BE2C (cell line): ENCODE measurements around the gene PRSS22.
A peak's percentile ranks its signal among the peaks of the same experiment; 100 is the strongest.

Experiments used
- DNase-seq: peaks from one replicate; pipeline ENCODE4 v3.0.0-alpha.2; 2020
- H3K27me3 ChIP-seq: fragments of 250-450 bp; sonication (Bioruptor Pico); 2 replicates; pipeline ENCODE4 v1.5.1; 2020; ENCODE audit warnings: mild to moderate bottlenecking
- H3K36me3 ChIP-seq: fragments of 250-450 bp; sonication (Bioruptor Pico); 2 replicates; pipeline ENCODE4 v1.5.1; 2020; ENCODE audit warnings: mild to moderate bottlenecking
- H3K4me1 ChIP-seq: fragments of 250-450 bp; sonication (Bioruptor Pico); 2 replicates; pipeline ENCODE4 v1.5.1; 2020
- H3K4me3 ChIP-seq: 2 replicates; pipeline ENCODE4 v1.5.1; 2011; ENCODE audit warnings: low read depth, low read length
- H3K9me3 ChIP-seq: fragments of 250-450 bp; sonication (Bioruptor Pico); 2 replicates; pipeline ENCODE4 v1.5.1; 2020
- CTCF ChIP-seq: IDR thresholded peaks from 2 replicates; pipeline ENCODE4 v1.5.1; 2012; ENCODE audit warnings: mild to moderate bottlenecking, low read depth, low read length

PRSS22 gene

GRCh38 chr16:2897110-2897509 lies 39.1 kb upstream of the PRSS22 start:
- Histone ChIP-seq H3K4me3 (no peak overlapping the region), H3K4me1 (no peaks in the 10 kb centered on the region; the same call in 1 of the 2 replicates), H3K9me3 (no peaks in the 10 kb centered on the region), H3K36me3 (peaks cover 12% of the 10 kb centered on the region), H3K27me3 (no peaks in the 10 kb centered on the region)
- TF ChIP-seq CTCF: no peak
- DNase-seq: no peak

- TF ChIP-seq CTCF: no peak
- no peak overlapping the region for H3K4me3 ChIP-seq
- H3K27me3 ChIP-seq: no peaks in the 10 kb centered on the region
- no peaks in the 10 kb centered on the region for H3K9me3 ChIP-seq
- peaks cover 12% of the 10 kb centered on the region for H3K36me3 ChIP-seq
- no peaks in the 10 kb centered on the region; the same call in 1 of the 2 replicates for H3K4me1 ChIP-seq
- no peak for DNase-seq
These were observed 38.6 kb upstream of the PRSS22 start for GRCh38 chr16:2896480-2897010.

- Histone ChIP-seq H3K4me1 (peaks cover 4% of the 10 kb centered on the region; the same call in 1 of the 2 replicates), H3K4me3 (no peak overlapping the region), H3K27me3 (no peaks in the 10 kb centered on the region), H3K36me3 (peaks cover 12% of the 10 kb centered on the region), H3K9me3 (no peaks in the 10 kb centered on the region)
- no peak for DNase-seq
- no peak for TF ChIP-seq CTCF
These were observed 37.8 kb upstream of the PRSS22 start for GRCh38 chr16:2895813-2896212.

GRCh38 chr16:2894231-2894630 lies 36.3 kb upstream of the PRSS22 start:
- Histone ChIP-seq H3K36me3 (peaks cover 12% of the 10 kb centered on the region), H3K4me1 (peaks cover 6% of the 10 kb centered on the region; the same call in 1 of the 2 replicates), H3K9me3 (no peaks in the 10 kb centered on the region), H3K4me3 (no peak overlapping the region), H3K27me3 (no peaks in the 10 kb centered on the region)
- DNase-seq: no peak
- no peak for TF ChIP-seq CTCF

- H3K9me3 ChIP-seq: no peaks in the 10 kb centered on the region
- no peaks in the 10 kb centered on the region for H3K4me1 ChIP-seq
- peak overlapping the region; percentile 87 for H3K4me3 ChIP-seq
- no peak for TF ChIP-seq CTCF
- no peaks in the 10 kb centered on the region for H3K27me3 ChIP-seq
- no peak for DNase-seq
- no peaks in the 10 kb centered on the region for H3K36me3 ChIP-seq
These were observed 26.1 kb upstream of the PRSS22 start for GRCh38 chr16:2884041-2884451.

GRCh38 chr16:2883458-2883908 lies 25.5 kb upstream of the PRSS22 start:
- no peak for TF ChIP-seq CTCF
- no peaks in the 10 kb centered on the region for H3K36me3 ChIP-seq
- no peaks in the 10 kb centered on the region for H3K27me3 ChIP-seq
- no peaks in the 10 kb centered on the region for H3K4me1 ChIP-seq
- H3K9me3 ChIP-seq: no peaks in the 10 kb centered on the region
- peak; percentile 43 for DNase-seq
- peak overlapping the region; percentile 87 for H3K4me3 ChIP-seq
